Neural progenitor cell (in vitro differentiated cells): ENCODE results near the gene SPDYE1.
"Not testable (repeated sequence)": the region's sequence is repeated elsewhere in the genome, so short reads cannot be mapped to it uniquely, and the experiment has no call there.

Experiments
- EZH2 ChIP-seq: fragments of 200-600 bp; sonication (generic); IDR thresholded peaks from 2 replicates; pipeline ENCODE4 v1.6.1; 2017; ENCODE audit warnings: antibody characterized with exemption, mild to moderate bottlenecking, moderate library complexity
- EZH2phosphoT487 ChIP-seq: fragments of 200-600 bp; sonication (generic); IDR thresholded peaks from 2 replicates; pipeline ENCODE4 v1.6.1; 2017; ENCODE audit warnings: antibody characterized with exemption
- TF ChIP-seq, protein P1 (sequence below): fragments of 200-600 bp; sonication (generic); IDR thresholded peaks from 2 replicates; pipeline ENCODE4 v1.5.1; 2017; ENCODE audit warnings: antibody characterized with exemption, mild to moderate bottlenecking

DNA sequence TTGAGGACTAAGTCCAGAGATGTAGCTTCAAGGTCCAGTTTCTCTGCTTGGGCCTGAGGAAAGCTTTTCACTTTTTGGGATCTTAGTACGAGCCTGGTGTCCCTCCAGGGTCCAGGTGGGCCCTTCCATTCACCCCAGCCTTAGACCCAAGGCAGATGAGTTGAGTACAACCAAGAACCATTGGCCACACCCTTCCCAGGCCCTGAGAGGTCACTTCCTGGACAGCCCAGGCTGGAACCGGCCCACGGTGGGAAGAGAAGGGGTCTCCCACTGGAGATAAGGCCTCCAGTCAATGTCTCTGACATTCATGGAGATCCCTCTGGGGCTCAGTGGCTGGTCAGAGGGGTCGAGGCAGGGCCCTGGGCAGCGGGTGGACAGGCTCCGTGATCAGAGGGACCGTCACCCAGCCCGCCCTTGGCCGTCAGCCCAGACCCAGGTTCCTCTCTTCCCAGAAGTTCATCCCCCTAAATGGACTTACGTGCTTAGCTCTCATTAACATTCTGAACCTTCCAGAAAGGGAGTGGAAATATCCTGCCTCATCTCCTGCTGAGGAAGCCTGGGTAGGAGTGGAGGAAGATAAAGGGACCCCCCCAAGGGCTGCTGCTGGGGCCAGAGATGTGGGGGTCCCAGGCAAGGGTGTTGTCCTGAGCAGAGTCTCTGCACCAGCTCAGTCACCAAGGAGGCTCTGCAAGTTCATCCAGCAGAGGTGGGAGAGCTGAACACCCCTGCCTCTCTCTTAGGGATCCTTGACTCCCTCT is 22.8 kb upstream of the SPDYE1 start:
- TF ChIP-seq, protein P1, sequence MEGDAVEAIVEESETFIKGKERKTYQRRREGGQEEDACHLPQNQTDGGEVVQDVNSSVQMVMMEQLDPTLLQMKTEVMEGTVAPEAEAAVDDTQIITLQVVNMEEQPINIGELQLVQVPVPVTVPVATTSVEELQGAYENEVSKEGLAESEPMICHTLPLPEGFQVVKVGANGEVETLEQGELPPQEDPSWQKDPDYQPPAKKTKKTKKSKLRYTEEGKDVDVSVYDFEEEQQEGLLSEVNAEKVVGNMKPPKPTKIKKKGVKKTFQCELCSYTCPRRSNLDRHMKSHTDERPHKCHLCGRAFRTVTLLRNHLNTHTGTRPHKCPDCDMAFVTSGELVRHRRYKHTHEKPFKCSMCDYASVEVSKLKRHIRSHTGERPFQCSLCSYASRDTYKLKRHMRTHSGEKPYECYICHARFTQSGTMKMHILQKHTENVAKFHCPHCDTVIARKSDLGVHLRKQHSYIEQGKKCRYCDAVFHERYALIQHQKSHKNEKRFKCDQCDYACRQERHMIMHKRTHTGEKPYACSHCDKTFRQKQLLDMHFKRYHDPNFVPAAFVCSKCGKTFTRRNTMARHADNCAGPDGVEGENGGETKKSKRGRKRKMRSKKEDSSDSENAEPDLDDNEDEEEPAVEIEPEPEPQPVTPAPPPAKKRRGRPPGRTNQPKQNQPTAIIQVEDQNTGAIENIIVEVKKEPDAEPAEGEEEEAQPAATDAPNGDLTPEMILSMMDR: not testable (repeated sequence)
- TF ChIP-seq EZH2, EZH2phosphoT487: not testable (repeated sequence)
